DND-41 (cell line): ENCODE measurements around the gene TESK1.

Experiments used
- ATAC-seq: fragments of 200-7000 bp; cut with Tn5 transposase; 3 replicates; pipeline ENCODE4 v1.9.1; 2021; ENCODE audit warnings: low read depth; ENCODE audit not compliant: insufficient read depth
- DNase-seq: peaks from one replicate; pipeline ENCODE4 v3.0.0-alpha.2; 2020
- H2AFZ ChIP-seq: 2 replicates; pipeline ENCODE4 v1.6.0; 2012; ENCODE audit warnings: low read depth, low read length
- H3K27ac ChIP-seq: 2 replicates; pipeline ENCODE4 v1.5.1; 2012; ENCODE audit warnings: low read length, inconsistent platforms
- H3K27me3 ChIP-seq: fragments of 200-600 bp; sonication (generic); 2 replicates; pipeline ENCODE4 v1.6.0; 2012; ENCODE audit warnings: low read length, mild to moderate bottlenecking, inconsistent platforms; ENCODE audit not compliant: insufficient read depth, poor library complexity
- H3K36me3 ChIP-seq: 2 replicates; pipeline ENCODE4 v1.5.1; 2012; ENCODE audit warnings: low read length, inconsistent platforms; ENCODE audit not compliant: insufficient read depth
- H3K4me1 ChIP-seq: 2 replicates; pipeline ENCODE4 v1.5.1; 2012; ENCODE audit warnings: mild to moderate bottlenecking, low read length; ENCODE audit not compliant: insufficient read depth
- H3K4me2 ChIP-seq: 2 replicates; pipeline ENCODE4 v1.6.0; 2012; ENCODE audit warnings: mild to moderate bottlenecking, moderate library complexity, low read length, inconsistent platforms; ENCODE audit not compliant: insufficient read depth
- H3K4me3 ChIP-seq, 2 experiments: fragments of 200-600 bp in 1 of 2; shearing (Covaris generic) in 1 of 2; 2 replicates each; pipeline ENCODE4 v1.5.1; 2012 to 2016; ENCODE audit warnings: inconsistent platforms in 2 of 2, low read length in 2 of 2, mild to moderate bottlenecking in 2 of 2, low read depth in 1 of 2, moderate library complexity in 1 of 2
- H3K79me2 ChIP-seq: 2 replicates; pipeline ENCODE4 v1.6.0; 2012; ENCODE audit warnings: low read length, inconsistent platforms; ENCODE audit not compliant: insufficient read depth
- H3K9ac ChIP-seq: 2 replicates; pipeline ENCODE4 v1.6.0; 2012; ENCODE audit warnings: low read depth, mild to moderate bottlenecking, inconsistent platforms, low read length, moderate library complexity
- H3K9me3 ChIP-seq: 2 replicates; pipeline ENCODE4 v1.5.1; 2012; ENCODE audit warnings: low read length, moderate library complexity, mild to moderate bottlenecking, inconsistent platforms; ENCODE audit not compliant: insufficient read depth, severe bottlenecking
- H4K20me1 ChIP-seq: 2 replicates; pipeline ENCODE4 v1.6.0; 2012; ENCODE audit warnings: low read length; ENCODE audit not compliant: insufficient read depth
- EZH2 ChIP-seq: IDR thresholded peaks from 3 replicates; pipeline ENCODE4 v1.6.1; 2012; ENCODE audit warnings: borderline replicate concordance, low read depth, mild to moderate bottlenecking, moderate library complexity, low read length, inconsistent platforms; ENCODE audit not compliant: severe bottlenecking
- TF ChIP-seq, protein P1 (sequence below): IDR thresholded peaks from 2 replicates; pipeline ENCODE4 v1.5.1; 2012; ENCODE audit warnings: borderline replicate concordance, low read length, moderate library complexity, mild to moderate bottlenecking; ENCODE audit not compliant: poor library complexity, severe bottlenecking; ENCODE audit errors: extremely low read depth

The TESK1 gene

DNA sequence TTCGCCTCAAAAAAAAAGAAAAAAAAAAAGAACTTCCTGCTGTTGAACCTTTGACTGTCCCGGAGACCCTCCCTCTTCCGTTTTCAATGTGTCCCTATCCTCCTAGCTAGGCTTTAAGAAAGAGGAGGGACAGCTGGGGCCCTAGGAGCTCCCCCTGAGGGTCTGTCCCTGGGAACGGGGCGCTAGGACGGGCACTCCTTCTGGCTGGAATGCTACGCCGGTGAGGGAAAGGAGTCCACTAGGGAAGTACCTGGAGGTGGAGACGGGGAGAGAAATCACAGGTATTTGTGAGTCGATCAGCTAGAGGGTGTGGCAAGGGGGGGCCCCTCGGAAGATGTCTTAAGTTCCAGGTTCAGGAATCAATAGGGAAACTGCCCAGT lies 41.1 kb downstream of the TESK1 start:
- peak overlapping the region; percentile 100 for H3K27ac ChIP-seq
- peak overlapping the region; percentile 85 for H2AFZ ChIP-seq
- H3K4me2 ChIP-seq: peak overlapping the region; percentile 79
- no peaks in the 10 kb centered on the region for H3K27me3 ChIP-seq
- DNase-seq (peak; percentile 70), ATAC-seq (peak; percentile 19)
- peak overlapping the region; percentile 91 to 94 for H3K4me3 ChIP-seq
- peak overlapping the region; percentile 95 for H3K9ac ChIP-seq
- peaks cover 30% of the 10 kb centered on the region; the same call in 1 of the 2 replicates for H3K36me3 ChIP-seq
- TF ChIP-seq EZH2: no peak
- TF ChIP-seq, protein P1, sequence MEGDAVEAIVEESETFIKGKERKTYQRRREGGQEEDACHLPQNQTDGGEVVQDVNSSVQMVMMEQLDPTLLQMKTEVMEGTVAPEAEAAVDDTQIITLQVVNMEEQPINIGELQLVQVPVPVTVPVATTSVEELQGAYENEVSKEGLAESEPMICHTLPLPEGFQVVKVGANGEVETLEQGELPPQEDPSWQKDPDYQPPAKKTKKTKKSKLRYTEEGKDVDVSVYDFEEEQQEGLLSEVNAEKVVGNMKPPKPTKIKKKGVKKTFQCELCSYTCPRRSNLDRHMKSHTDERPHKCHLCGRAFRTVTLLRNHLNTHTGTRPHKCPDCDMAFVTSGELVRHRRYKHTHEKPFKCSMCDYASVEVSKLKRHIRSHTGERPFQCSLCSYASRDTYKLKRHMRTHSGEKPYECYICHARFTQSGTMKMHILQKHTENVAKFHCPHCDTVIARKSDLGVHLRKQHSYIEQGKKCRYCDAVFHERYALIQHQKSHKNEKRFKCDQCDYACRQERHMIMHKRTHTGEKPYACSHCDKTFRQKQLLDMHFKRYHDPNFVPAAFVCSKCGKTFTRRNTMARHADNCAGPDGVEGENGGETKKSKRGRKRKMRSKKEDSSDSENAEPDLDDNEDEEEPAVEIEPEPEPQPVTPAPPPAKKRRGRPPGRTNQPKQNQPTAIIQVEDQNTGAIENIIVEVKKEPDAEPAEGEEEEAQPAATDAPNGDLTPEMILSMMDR: no peak
- H3K4me1 ChIP-seq: peaks cover 72% of the 10 kb centered on the region
- H4K20me1 ChIP-seq: no peaks in the 10 kb centered on the region
- H3K79me2 ChIP-seq: peaks cover 52% of the 10 kb centered on the region
- H3K9me3 ChIP-seq: no peaks in the 10 kb centered on the region

DNA sequence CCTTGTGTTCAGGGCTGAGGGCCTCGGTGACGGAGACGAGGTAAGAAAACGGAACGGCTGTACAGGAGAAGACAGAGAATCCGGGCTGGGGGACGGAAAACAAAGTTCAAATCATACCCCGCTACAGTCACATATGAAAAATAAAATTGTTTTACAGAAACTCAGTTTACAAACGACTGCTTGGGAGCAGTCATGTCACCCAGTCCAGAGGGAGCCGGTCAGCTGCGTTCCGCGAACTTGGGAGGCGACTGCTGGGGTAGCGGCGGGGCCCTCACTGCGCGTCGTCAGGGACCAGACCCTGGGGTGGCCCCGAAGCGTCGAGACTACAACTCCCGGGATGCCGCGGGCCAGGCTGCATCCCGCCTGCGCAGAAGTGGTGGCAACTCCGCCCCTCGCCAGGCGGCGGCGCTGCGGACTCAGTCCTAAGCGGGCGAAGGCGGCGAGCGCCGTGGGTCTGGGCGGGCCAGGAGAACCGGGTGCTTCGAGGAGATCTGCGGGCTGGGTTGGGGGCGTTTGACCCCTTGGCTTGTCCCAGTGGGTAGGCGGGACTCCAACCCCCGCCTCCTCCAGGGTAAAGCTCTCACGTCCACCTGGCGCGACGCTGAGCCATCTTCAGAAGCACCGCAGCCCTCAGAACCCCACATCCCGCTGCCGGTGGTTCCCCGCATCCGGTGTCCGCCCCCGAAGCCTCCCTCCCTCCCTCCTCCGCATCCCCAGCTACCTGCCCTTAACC lies 41.6 kb downstream of the TESK1 start:
- ATAC-seq (peak; percentile 70), DNase-seq (peak; percentile 95)
- no peaks in the 10 kb centered on the region for H3K27me3 ChIP-seq
- H3K9me3 ChIP-seq: no peaks in the 10 kb centered on the region
- H3K4me3 ChIP-seq: peak overlapping the region; percentile 91 to 94
- H3K79me2 ChIP-seq: peaks cover 56% of the 10 kb centered on the region
- H3K9ac ChIP-seq: peak overlapping the region; percentile 95
- H3K36me3 ChIP-seq: peaks cover 30% of the 10 kb centered on the region; the same call in 1 of the 2 replicates
- H4K20me1 ChIP-seq: no peaks in the 10 kb centered on the region
- peak overlapping the region; percentile 79 for H3K4me2 ChIP-seq
- peak overlapping the region; percentile 100 for H3K27ac ChIP-seq
- TF ChIP-seq, protein P1: peak; percentile 89
- TF ChIP-seq EZH2: no peak
- H3K4me1 ChIP-seq: peaks cover 77% of the 10 kb centered on the region
- peak overlapping the region; percentile 85 for H2AFZ ChIP-seq

DNA sequence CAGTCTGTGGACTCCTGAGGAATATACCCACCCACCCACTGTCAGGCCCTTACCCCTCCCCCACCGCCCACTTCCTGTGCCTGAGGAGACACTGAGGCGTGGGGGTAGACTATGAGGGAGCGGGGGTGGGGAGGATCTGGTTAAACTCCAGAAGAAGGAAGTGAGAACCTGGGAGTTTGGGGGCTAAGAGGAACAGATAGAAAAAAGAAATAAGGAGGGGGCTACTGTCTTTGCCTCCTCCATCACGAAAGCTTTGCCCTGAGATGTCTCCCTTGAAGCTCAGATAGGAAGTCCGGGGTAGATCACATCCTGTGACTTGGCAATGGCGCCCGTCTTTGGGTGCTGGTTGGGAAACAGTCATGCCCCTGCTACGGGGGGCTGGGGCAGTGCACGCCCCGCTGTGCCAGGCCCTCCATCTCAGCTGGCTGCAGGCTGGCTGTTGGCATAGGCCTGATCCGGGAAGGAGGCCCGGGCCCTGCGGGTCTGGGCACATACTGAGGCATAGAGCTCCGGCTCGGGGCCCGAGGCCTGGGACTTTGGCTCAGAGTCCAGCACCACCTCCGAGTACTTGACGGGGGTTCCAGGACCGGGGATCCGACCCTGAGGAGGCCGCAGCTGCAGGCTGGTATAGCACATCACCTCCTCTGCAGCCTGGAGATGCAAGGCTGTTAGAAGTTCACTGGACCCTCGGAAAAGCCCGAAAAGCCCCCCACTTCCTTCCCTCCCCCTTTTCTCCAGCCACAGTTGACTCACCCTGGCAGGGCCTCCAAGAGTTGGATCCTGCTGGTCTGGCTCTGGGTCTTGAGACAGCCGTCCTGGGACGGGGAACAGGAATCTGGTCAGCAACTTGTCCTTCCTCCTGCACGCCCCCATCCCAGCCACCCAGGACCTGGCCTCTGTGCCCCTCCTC lies 44.6 kb downstream of the TESK1 start:
- no peaks in the 10 kb centered on the region for H3K27me3 ChIP-seq
- peaks cover 69% of the 10 kb centered on the region for H3K4me1 ChIP-seq
- peak overlapping the region; percentile 79 for H3K4me2 ChIP-seq
- H3K9ac ChIP-seq: peak overlapping the region; percentile 95
- peak overlapping the region; percentile 49 to 76 for H3K4me3 ChIP-seq
- ATAC-seq: peak; percentile 21
- H3K36me3 ChIP-seq: peaks cover 19% of the 10 kb centered on the region; the same call in 1 of the 2 replicates
- no peaks in the 10 kb centered on the region for H3K9me3 ChIP-seq
- H2AFZ ChIP-seq: peak overlapping the region; percentile 60; the same call in 1 of the 2 replicates
- TF ChIP-seq EZH2: no peak
- TF ChIP-seq, protein P1: no peak
- DNase-seq: peak; percentile 87
- no peaks in the 10 kb centered on the region for H4K20me1 ChIP-seq
- H3K27ac ChIP-seq: peak overlapping the region; percentile 100
- H3K79me2 ChIP-seq: peaks cover 41% of the 10 kb centered on the region
